KOPT-K1 (cell line): ENCODE data around the gene APOH.
"Not testable (repeated sequence)": the region's sequence is repeated elsewhere in the genome, so short reads cannot be mapped to it uniquely, and the experiment has no call there.

Source experiments
- H3K27ac ChIP-seq: fragments of 200-600 bp; sonication (generic); 2 replicates; pipeline ENCODE4 v1.5.1; 2016; ENCODE audit warnings: antibody characterized with exemption, mild to moderate bottlenecking, low read depth, low read length; ENCODE audit not compliant: poor library complexity, severe bottlenecking
- H3K36me3 ChIP-seq: fragments of 200-600 bp; sonication (generic); 2 replicates; pipeline ENCODE4 v1.5.1; 2017; ENCODE audit warnings: antibody characterized with exemption, mild to moderate bottlenecking, low read length, moderate library complexity; ENCODE audit not compliant: insufficient read depth
- H3K9me3 ChIP-seq: fragments of 200-600 bp; sonication (generic); 2 replicates; pipeline ENCODE4 v1.5.1; 2017; ENCODE audit warnings: antibody characterized with exemption, low read length, mild to moderate bottlenecking; ENCODE audit not compliant: insufficient read depth, poor library complexity, severe bottlenecking

APOH gene

GRCh38 chr17:66255112-66255511 lies 25.9 kb upstream of the APOH start:
- no peaks in the 10 kb centered on the region for H3K9me3 ChIP-seq
- no peaks in the 10 kb centered on the region for H3K36me3 ChIP-seq
- no peak overlapping the region for H3K27ac ChIP-seq

GRCh38 chr17:66253458-66253857 lies 24.2 kb upstream of the APOH start:
- not testable (repeated sequence) for H3K27ac ChIP-seq, H3K36me3 ChIP-seq, H3K9me3 ChIP-seq

- H3K27ac ChIP-seq = no peak overlapping the region
- H3K9me3 ChIP-seq = no peaks in the 10 kb centered on the region
- H3K36me3 ChIP-seq = no peaks in the 10 kb centered on the region
These were observed 21.5 kb upstream of the APOH start for GRCh38 chr17:66250686-66251085.

- Histone ChIP-seq H3K36me3 (no peaks in the 10 kb centered on the region), H3K9me3 (no peaks in the 10 kb centered on the region), H3K27ac (no peak overlapping the region)
These were observed 19.1 kb upstream of the APOH start for GRCh38 chr17:66248285-66248684.

- H3K9me3 ChIP-seq = no peaks in the 10 kb centered on the region
- no peaks in the 10 kb centered on the region for H3K36me3 ChIP-seq
- H3K27ac ChIP-seq = no peak overlapping the region
These were observed 12.6 kb upstream of the APOH start for GRCh38 chr17:66241839-66242238.

- no peaks in the 10 kb centered on the region for H3K36me3 ChIP-seq
- no peak overlapping the region for H3K27ac ChIP-seq
- H3K9me3 ChIP-seq = no peaks in the 10 kb centered on the region
These were observed 11.4 kb upstream of the APOH start for GRCh38 chr17:66240630-66241029.

GRCh38 chr17:66240013-66240412 lies 10.8 kb upstream of the APOH start:
- Histone ChIP-seq H3K36me3 (no peaks in the 10 kb centered on the region), H3K27ac (no peak overlapping the region), H3K9me3 (no peaks in the 10 kb centered on the region)

- H3K9me3 ChIP-seq = no peaks in the 10 kb centered on the region
- no peak overlapping the region for H3K27ac ChIP-seq
- no peaks in the 10 kb centered on the region for H3K36me3 ChIP-seq
These were observed 6.3 kb upstream of the APOH start for GRCh38 chr17:66235377-66235994.

GRCh38 chr17:66234611-66235010 lies 5.4 kb upstream of the APOH start:
- Histone ChIP-seq H3K27ac (no peak overlapping the region), H3K36me3 (no peaks in the 10 kb centered on the region), H3K9me3 (no peaks in the 10 kb centered on the region)

GRCh38 chr17:66233023-66233753 lies 4.0 kb upstream of the APOH start:
- no peak overlapping the region for H3K27ac ChIP-seq
- no peaks in the 10 kb centered on the region for H3K36me3 ChIP-seq
- no peaks in the 10 kb centered on the region for H3K9me3 ChIP-seq

GRCh38 chr17:66230922-66231591 lies 1.8 kb upstream of the APOH start:
- no peaks in the 10 kb centered on the region for H3K9me3 ChIP-seq
- H3K27ac ChIP-seq = no peak overlapping the region
- no peaks in the 10 kb centered on the region for H3K36me3 ChIP-seq

- Histone ChIP-seq H3K36me3 (no peaks in the 10 kb centered on the region), H3K27ac (no peak overlapping the region), H3K9me3 (no peaks in the 10 kb centered on the region)
These were observed 746 bp upstream of the APOH start for GRCh38 chr17:66229783-66230538.

GRCh38 chr17:66227212-66228045 lies 1.8 kb downstream of the APOH start:
- H3K27ac ChIP-seq = no peak overlapping the region
- no peaks in the 10 kb centered on the region for H3K36me3 ChIP-seq

GRCh38 chr17:66222798-66223350 lies 6.3 kb downstream of the APOH start:
- Histone ChIP-seq H3K27ac (no peak overlapping the region), H3K9me3 (no peaks in the 10 kb centered on the region), H3K36me3 (no peaks in the 10 kb centered on the region)

More at GRCh38 chr17:66227212-66228045, 1.8 kb downstream of the APOH start:
- H3K9me3 ChIP-seq = no peaks in the 10 kb centered on the region
